Stimulated activated CD4-positive, alpha-beta T cell treated with anti-CD3 and anti-CD28 coated beads, Interleukin-4, amount 100 ng/mL, for 1 hour (primary cell): ENCODE data around the gene GNLY.

ENCODE experiments used
- DNase-seq: peaks from one replicate; pipeline ENCODE4 v3.0.0-alpha.2; 2020

Gene GNLY

DNA sequence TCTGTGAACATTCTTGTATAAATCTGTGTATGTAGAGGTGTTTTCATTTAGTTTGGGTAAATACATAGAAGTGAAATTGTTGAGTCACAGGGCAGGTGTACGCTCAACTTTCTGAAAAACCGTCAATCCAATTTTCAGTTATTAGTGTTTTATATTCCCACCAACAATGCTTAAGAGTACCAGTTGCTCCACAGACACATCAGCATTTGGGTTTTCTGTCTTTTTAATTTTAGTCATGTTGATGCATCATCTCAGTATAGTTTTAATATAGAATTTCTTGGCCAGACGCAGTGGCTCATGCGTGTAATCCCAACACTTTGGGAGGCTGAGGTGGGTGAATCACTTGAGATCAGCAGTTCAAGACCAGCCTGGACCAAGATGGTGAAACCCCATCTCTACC lies 3.2 kb upstream of the GNLY start:
- DNase-seq, result no peak

- no peak for DNase-seq
Measured at GRCh38 chr2:85692039-85692645, 2.0 kb upstream of the GNLY start.

DNA sequence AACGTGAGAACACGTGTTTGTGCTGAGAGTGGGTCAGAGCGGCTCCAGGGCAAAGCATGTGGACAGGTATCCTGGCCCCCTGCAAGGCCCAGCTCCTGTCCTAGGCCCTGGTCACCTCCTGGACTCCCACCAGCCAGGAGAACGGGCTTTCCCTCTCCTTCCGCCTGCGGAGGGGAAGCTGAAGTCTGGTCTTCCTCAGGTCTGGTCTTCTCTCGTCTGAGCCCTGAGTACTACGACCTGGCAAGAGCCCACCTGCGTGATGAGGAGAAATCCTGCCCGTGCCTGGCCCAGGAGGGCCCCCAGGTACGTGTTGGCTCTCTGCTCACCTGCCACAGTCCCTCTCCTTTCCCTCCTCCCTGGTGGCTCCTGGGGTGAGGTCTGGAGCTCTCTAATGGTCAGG lies 963 bp downstream of the GNLY start:
- no peak for DNase-seq

DNA sequence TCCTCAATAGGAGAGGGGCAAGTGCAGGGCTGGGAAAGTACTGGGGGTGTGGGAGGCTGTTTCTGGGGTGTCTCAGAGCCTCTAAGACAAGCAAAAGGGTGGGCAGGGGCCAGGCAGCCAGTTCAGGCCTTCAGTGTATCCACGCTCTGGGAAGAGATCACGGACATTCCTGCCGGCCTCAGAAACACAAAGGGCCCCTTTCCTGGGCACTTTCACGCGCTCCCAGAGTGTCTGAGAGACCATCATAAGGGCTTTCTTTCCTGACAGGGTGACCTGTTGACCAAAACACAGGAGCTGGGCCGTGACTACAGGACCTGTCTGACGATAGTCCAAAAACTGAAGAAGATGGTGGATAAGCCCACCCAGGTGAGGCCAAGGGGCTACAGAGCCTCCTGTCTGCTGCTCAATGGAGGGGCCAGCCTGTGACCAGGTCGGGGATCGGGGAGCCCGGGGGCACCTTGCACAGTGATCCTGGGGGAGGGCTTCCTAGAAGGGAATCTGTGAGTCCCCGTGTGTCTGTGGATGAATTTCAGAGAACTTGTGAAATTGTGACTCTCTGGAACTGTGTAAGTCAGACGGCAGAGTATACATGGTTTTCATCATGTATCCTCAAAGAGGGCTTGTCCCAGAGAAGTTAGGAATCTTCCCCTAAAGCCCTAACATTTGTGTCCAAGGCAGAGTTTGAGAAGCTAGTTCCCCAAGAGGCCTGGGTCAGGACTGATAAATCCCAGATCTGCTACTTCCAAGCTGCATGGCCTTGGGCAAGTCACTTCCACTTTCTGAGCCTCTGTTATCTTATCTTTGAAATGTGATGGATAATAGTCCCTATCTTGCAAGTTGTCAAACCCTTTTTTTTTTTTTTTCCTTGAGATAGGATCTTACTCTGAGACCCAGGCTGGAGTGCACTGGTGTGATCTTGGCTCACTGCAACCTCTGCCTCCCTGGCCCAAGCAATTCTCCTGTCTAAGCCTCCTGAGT lies 1.8 kb downstream of the GNLY start:
- no peak for DNase-seq

DNA sequence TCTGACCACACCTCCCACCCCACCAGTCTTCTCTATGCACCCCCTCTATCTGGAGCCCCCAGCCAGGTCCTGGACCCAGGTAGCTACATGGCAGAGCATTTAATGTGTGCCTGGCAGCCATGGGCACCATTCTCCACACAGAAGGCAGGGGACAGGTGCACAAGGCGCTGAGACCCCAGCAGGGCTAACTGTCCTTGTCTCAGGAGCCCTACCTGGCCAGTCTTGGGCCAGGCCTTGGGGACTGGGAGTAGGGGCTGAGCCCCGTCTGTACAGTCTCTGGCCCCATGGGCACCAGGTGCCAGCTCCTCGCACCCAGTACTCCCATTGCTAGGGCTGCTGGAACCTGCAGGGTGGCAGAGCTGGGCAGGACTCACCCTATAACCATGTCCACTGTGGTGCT lies 2.9 kb downstream of the GNLY start:
- no peak for DNase-seq

DNA sequence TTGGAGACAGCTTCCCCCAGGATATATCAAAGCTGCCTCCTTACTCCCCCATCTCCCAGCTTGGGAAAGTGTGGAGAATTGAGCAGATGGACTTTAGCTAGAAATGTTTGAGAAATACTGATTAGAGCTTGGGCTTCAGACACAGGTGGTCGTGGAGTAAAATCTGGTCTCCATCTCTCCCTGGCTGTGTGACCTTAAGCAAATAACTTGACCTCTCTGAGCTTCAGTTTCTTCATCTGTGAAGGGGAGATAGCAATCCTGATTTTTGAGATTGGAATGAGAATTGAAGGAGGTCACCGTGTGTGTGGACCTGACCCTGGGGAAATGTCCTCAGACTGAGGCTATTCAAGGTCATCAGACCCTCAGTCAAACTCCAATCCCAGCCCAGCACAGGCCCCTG lies 3.6 kb downstream of the GNLY start:
- DNase-seq, result no peak

DNA sequence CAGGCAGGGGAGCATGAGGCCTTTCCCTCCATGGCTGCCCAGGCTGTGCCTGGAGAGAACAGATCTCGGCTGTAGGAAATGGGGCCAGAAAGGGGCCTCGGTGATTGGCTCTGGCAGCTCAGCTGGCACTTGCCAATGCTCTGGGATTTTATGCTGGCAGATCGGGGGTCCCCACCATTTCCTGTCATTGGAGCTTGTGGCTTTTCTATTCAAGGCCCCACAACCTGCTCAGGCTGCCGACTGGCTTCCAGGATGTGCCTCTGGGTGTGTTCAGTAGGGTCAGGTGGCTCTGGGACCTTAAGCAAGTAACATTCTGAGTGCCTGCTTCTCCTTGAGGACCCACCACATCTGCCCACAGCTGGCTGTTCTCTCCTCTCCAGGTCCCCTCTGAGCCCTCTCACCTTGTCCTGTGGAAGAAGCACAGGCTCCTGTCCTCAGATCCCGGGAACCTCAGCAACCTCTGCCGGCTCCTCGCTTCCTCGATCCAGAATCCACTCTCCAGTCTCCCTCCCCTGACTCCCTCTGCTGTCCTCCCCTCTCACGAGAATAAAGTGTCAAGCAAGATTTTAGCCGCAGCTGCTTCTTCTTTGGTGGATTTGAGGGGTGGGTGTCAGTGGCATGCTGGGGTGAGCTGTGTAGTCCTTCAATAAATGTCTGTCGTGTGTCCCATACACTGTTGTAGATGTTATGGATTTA lies 4.2 kb downstream of the GNLY start:
- DNase-seq, result no peak

- DNase-seq, result no peak
Measured at GRCh38 chr2:85698880-85699254, 4.7 kb downstream of the GNLY start.

DNA sequence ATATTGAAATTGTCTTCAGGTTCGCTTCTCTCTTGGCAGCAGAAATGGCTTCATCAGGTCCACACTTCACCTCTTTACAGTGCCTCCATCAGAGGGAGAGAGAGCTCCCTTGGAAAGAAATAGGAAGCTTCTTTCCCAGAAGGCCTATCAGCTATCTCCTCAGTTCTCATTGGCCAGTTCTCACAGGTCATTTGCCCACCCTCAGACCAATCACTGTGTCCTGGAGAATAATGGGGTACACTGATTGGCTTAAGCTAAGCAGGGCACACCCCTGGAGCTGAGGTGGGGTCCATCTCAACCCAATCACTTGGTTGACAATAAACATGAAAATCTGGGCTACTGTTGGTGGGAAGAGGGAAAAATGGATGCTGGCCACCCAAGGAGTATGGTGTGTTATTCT lies 5.2 kb downstream of the GNLY start:
- no peak for DNase-seq

GRCh38 chr2:85702172-85702571 lies 8.0 kb downstream of the GNLY start:
- no peak for DNase-seq

GRCh38 chr2:85702800-85703199 lies 8.6 kb downstream of the GNLY start:
- DNase-seq, result no peak

DNA sequence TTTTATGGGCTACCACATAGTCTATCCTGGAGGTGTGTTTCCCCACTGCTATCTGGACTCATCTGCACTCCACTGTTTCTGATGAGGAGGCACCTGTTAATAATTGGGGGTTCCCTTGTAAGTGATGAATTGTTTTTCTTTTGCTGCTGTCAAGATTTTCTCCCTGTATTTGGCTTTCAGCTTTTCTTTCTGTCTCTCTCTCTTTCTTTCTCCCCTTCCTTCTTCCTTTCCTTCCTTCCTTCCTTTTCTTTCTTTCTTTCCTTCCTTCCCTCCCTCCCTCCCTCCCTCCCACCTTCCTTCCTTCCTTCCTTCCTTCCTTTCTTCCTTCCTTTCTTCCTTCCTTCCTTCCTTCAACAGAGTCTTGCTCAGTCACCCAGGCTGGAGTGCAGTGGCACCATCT lies 9.2 kb downstream of the GNLY start:
- no peak for DNase-seq

GRCh38 chr2:85704038-85704437 lies 9.9 kb downstream of the GNLY start:
- no peak for DNase-seq

DNA sequence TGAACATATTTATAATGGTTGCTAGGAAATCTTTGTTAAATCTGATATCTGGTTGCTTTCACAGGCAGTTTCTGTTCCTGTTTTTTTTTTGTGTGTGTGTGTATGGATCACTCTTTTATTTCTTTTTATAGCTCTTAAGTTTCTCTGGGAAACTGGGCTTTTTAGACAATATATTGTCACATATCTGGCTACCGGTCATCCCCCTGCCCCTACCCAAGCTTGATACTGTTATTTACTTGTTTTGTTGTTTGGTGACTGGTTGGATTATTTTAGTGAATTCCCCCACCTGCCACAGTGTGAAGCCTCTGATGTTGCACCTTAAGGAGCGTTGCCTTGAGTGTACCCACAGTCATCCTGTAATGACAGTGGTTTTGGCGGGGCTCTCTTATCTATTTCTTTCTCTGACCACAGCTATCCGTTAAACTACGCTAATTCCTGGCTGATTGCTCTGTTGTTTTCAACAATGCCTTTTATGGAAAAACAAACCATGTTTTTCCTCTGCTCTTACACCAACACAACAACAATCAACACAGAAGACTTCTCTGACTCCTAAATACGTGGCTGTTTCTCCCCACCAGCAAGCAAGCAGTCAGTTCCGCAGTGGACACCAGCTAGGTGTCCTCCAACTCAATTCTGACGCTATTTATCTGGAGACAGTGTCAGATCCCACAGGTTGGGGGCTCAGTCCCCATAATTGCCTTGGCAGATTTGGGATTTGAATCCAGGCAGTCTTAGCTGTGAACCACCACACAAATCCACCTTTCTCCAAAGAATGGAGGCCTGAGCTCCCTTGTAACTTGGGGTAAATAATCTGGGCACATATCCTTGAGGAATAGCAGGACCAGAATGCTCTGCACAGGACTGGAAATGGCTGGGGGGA lies 10.9 kb downstream of the GNLY start:
- no peak for DNase-seq

DNA sequence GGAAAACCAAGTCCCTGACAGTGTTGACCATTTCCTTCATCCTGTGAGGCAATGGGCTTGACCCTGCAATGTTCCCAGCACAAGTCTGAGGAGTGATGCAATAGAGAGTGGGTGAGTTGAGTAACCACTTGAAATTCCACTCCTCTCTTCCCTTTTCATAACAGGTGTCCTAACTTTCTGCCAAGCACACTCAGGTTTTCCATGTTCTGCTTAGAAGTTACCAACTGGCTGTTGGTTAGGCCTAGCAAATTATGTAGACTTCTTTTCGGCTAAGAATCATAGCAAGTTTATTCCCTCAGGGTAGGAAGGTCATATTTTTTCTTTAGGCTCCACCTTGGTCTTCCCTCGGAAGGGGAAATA lies 11.5 kb downstream of the GNLY start:
- DNase-seq, result no peak

GRCh38 chr2:85706063-85706462 lies 11.9 kb downstream of the GNLY start:
- no peak for DNase-seq

DNA sequence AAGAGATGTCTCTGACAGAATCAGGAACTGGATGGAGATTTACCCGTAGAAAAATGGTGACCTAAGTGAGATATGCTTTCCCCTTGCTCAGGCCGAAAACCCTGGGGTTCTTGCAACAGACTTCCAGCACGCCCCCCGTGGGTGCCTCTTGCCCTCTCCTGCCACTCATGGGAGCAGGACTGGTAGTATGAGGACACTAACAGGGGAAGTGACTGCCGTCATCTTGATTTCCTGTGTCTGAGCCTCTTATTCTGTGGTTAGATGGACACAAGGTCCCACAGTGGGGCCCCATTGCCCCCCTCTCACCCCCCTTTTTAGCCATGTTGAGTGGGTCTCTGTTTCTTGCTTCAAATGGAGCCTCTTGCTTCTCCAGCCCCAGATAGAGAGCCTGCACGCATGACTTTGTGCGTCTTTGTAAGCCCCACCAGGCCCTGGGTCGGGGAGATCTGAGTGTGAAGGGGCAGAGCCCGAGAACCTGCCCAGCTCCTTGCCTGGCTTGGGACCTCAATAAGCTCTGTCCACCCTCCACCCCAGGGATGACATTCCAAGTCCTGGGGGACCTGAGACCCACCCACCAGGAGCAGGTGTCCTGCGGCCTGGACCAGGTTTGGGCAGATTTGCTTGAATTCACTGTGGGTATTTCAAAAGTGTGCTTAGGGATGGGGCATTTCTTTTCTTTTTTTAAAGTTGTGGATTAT lies 12.6 kb downstream of the GNLY start:
- DNase-seq, result no peak

DNA sequence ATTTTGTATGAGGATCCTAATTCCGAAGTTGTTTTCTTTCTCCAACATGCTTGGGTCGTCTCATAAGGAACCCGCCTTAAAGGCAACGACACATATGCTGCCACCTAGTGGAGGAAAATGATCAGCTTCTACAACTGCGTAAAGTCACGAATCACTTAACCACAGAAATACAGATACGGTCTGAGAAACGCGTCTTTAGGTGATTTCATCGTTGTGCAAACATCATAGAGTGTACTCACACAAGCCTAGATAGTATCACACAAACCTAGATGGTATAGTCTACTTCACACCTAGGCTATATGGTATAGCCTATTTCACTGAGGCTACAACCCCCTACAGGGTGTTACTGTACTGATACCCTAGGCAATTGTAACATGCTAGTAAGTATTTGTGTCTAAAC lies 13.1 kb downstream of the GNLY start:
- peak; percentile 20 for DNase-seq

GRCh38 chr2:85708641-85709040 lies 14.5 kb downstream of the GNLY start:
- DNase-seq, result no peak

GRCh38 chr2:85709401-85709811 lies 15.2 kb downstream of the GNLY start:
- no peak for DNase-seq

DNA sequence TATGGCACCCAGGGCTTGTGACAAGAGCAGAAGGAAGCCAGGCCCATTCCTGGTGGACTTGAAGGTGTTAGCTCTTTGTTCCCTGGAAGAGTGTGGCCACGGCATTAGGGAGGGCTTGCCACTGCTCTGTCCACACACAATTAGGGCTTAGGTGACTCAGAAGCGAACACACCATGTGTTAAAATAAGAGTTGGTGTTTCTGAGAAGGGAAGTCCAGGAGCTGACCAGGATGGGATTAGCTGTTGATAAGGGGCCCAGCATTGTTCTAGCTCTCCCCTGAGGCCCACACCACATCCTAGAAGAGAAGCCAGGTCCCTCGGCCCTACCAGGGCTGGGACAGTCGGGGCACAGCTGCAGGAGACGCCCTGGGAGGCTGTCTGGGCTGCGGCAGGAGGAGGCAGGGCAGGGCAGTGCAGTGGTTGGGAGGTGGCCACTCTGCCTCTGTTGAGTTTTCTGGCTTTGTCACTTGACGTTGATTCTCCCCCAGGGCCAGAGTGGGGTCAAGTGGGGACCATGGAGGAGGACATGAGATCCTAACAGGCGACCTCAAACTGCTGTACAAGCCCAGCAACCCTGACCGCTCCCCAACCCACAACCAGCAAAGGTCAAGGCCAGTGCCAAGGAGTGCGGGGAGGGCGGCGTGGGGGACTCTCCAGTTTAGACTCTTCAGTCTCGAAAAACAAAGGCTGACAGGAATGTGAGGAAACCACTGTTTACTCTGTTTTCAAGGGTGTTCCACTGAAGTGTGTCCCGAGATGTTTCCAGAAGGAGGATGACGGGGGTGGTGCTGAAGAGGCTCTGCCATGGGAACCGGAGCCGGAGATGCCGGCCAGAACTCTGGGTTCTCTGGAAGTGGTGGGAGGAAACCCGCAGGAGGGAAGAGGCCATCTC lies 16.8 kb downstream of the GNLY start:
- DNase-seq, result no peak
